Measurements from ENCODE around the gene MON1A. TPM values are rescaled to one million over a fixed set of nuclear protein-coding genes. Genes with fewer than 3 reads are reported as not detected.

MON1A gene
- total RNA-seq, 1 donor from 2014 or later, result 13.8 TPM

- DNase-seq (ENCODE audit: extremely low spot score, unreplicated experiment), result no peak
- peaks cover 32% of the 10 kb centered on the region for H3K27me3 Mint-ChIP-seq (ENCODE audit: unreplicated experiment)
- TF ChIP-seq CTCF (IDR thresholded peaks at IDR 0.05), result no peak
- H3K9me3 Mint-ChIP-seq (ENCODE audit: unreplicated experiment), result no peaks in the 10 kb centered on the region
- no peak overlapping the region for H3K4me3 Mint-ChIP-seq (ENCODE audit: unreplicated experiment)
- H3K4me1 Mint-ChIP-seq (ENCODE audit: unreplicated experiment), result no peaks in the 10 kb centered on the region
- H3K27ac Mint-ChIP-seq (ENCODE audit: unreplicated experiment), result no peak overlapping the region
- no peaks in the 10 kb centered on the region for H3K36me3 Mint-ChIP-seq (ENCODE audit: unreplicated experiment)
These were observed 58.0 kb downstream of the MON1A start for GRCh38 chr3:49871531-49872153.

GRCh38 chr3:49869525-49870126 lies 60.0 kb downstream of the MON1A start, which contains the start of gene CAMKV:
Gene CAMKV, minus strand, starts transcription at chr3:49869906. Its CDS starts 7,518 bp downstream, at chr3:49862388.
- H3K4me1 Mint-ChIP-seq (ENCODE audit: unreplicated experiment), result no peaks in the 10 kb centered on the region
- no peaks in the 10 kb centered on the region for H3K36me3 Mint-ChIP-seq (ENCODE audit: unreplicated experiment)
- peaks cover 41% of the 10 kb centered on the region for H3K27me3 Mint-ChIP-seq (ENCODE audit: unreplicated experiment)
- DNase-seq (ENCODE audit: extremely low spot score, unreplicated experiment), result no peak
- H3K27ac Mint-ChIP-seq (ENCODE audit: unreplicated experiment), result no peak within 1 kb of the TSS
- no peak within 1 kb of the TSS for H3K4me3 Mint-ChIP-seq (ENCODE audit: unreplicated experiment)
- no peak for TF ChIP-seq CTCF (IDR thresholded peaks at IDR 0.05)
- H3K9me3 Mint-ChIP-seq (ENCODE audit: unreplicated experiment), result no peaks in the 10 kb centered on the region

DNA sequence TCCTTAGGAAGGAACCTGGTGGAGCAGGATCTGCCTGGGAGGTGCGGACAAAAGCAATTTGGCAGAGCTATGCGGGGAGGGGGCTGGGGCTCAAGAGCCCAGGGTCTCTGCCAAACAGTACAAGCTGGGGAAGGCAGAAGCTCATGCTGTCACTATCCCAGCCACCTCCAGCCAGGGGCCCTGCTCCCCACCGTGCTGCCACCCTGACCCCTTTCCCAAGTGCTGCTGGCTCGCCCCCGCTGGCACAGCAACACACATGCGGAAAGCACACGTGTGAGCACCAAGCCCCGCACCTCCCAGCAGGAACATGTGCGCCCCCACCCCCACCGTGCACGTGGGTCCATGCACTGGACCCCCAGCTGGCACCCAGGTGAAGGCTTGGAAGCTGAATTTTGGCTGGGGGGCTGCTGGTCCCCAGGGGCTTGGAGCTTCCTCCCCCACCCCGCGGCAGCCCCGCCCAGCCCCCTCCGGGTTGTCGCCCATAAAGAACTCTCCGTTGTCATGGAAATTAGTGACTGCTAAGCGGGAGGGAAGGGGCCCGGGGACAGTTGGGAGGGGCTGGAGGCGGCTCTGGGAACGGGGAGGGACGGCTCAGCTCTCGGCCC lies 60.6 kb downstream of the MON1A start:
- H3K27me3 Mint-ChIP-seq (ENCODE audit: unreplicated experiment), result peaks cover 44% of the 10 kb centered on the region
- no peaks in the 10 kb centered on the region for H3K9me3 Mint-ChIP-seq (ENCODE audit: unreplicated experiment)
- no peak for TF ChIP-seq CTCF (IDR thresholded peaks at IDR 0.05)
- no peaks in the 10 kb centered on the region for H3K36me3 Mint-ChIP-seq (ENCODE audit: unreplicated experiment)
- no peak for DNase-seq (ENCODE audit: extremely low spot score, unreplicated experiment)
- H3K27ac Mint-ChIP-seq (ENCODE audit: unreplicated experiment), result no peak overlapping the region
- H3K4me3 Mint-ChIP-seq (ENCODE audit: unreplicated experiment), result no peak overlapping the region
- no peaks in the 10 kb centered on the region for H3K4me1 Mint-ChIP-seq (ENCODE audit: unreplicated experiment)

- Mint-ChIP-seq H3K27ac (ENCODE audit: unreplicated experiment) (no peak overlapping the region), H3K4me3 (ENCODE audit: unreplicated experiment) (no peak overlapping the region), H3K36me3 (ENCODE audit: unreplicated experiment) (no peaks in the 10 kb centered on the region), H3K27me3 (ENCODE audit: unreplicated experiment) (peaks cover 54% of the 10 kb centered on the region), H3K9me3 (ENCODE audit: unreplicated experiment) (no peaks in the 10 kb centered on the region), H3K4me1 (ENCODE audit: unreplicated experiment) (no peaks in the 10 kb centered on the region)
- no peak for DNase-seq (ENCODE audit: extremely low spot score, unreplicated experiment)
- TF ChIP-seq CTCF (IDR thresholded peaks at IDR 0.05), result no peak
These were observed 61.7 kb downstream of the MON1A start for GRCh38 chr3:49867871-49868321.

GRCh38 chr3:49867400-49867799 lies 62.2 kb downstream of the MON1A start:
- DNase-seq (ENCODE audit: extremely low spot score, unreplicated experiment), result no peak
- Mint-ChIP-seq H3K27ac (ENCODE audit: unreplicated experiment) (no peak overlapping the region), H3K4me3 (ENCODE audit: unreplicated experiment) (no peak overlapping the region), H3K9me3 (ENCODE audit: unreplicated experiment) (no peaks in the 10 kb centered on the region), H3K36me3 (ENCODE audit: unreplicated experiment) (no peaks in the 10 kb centered on the region), H3K27me3 (ENCODE audit: unreplicated experiment) (peaks cover 55% of the 10 kb centered on the region), H3K4me1 (ENCODE audit: unreplicated experiment) (no peaks in the 10 kb centered on the region)
- TF ChIP-seq CTCF (IDR thresholded peaks at IDR 0.05), result no peak
